Measurements from ENCODE around the gene KCNJ15. TPM values are rescaled to one million over a fixed set of nuclear protein-coding genes. Genes with fewer than 3 reads are reported as not detected.

KCNJ15 gene
- total and polyA plus RNA-seq, 2 of the 4 experiments (the other 2 are of a cell fraction): under 0.01 to 0.07 TPM

- H2AFZ ChIP-seq (replicated peaks; ENCODE audit: low read length, poor library complexity): peak overlapping the region; percentile 35
- H2BK120ac ChIP-seq (ENCODE audit: low read depth, low read length): peak overlapping the region; percentile 93
- peak overlapping the region; percentile 18 for H2BK5ac ChIP-seq (ENCODE audit: low read depth, low read length, poor library complexity, severe bottlenecking)
- peak overlapping the region; percentile 65 to 89 for H4K8ac ChIP-seq (ENCODE audit: low read depth in 2 of 2, low read length in 2 of 2)
- H3K4me2 ChIP-seq (ENCODE audit: low read depth, low read length): peak overlapping the region; percentile 22; the same call in 1 of the 2 replicates
- no TSS peak for BruUV-seq (replicated peaks)
- H3K79me1 ChIP-seq (ENCODE audit: low read depth in 1 of 2, low read length in 2 of 2): no peaks in the 10 kb centered on the region
- 100% methylated on average over 1 of the region's 5 CpGs; no CpG with 5 or more reads in 1 of the 2 experiments for WGBS, 2 experiments (ENCODE audit: extremely low coverage in 2 of 2, insufficient read length in 1 of 2)
- no peak overlapping the region for H3K4me3 ChIP-seq (ENCODE audit: insufficient read depth, low read depth, low read length)
- H2BK15ac ChIP-seq (ENCODE audit: low read depth, low read length): peak overlapping the region; percentile 83; the same call in 2 of the 3 replicates
- H3K4me1 ChIP-seq (ENCODE audit: control insufficient read depth, insufficient read depth, low read length): peaks cover 24% of the 10 kb centered on the region
- peak overlapping the region; percentile 95 for H3K4ac ChIP-seq (ENCODE audit: low read depth, low read length)
- peak overlapping the region; percentile 70 for H3K23ac ChIP-seq (ENCODE audit: low read depth, low read length)
- H3K27me3 ChIP-seq (ENCODE audit: control insufficient read depth, insufficient read depth, low read length): no peaks in the 10 kb centered on the region
- H3K14ac ChIP-seq (replicated peaks; ENCODE audit: low read depth, low read length): peak overlapping the region; percentile 92
- peaks cover 19% of the 10 kb centered on the region for H3K9me1 ChIP-seq (ENCODE audit: insufficient read depth, low read length)
- intact Hi-C loops (cut with micrococcal nuclease): loop anchor here (10.0 kb wide), 1 partner anchor 813 kb away; no protein-coding TSS in a partner anchor
- H4K91ac ChIP-seq (ENCODE audit: insufficient read depth, low read depth, low read length): peak overlapping the region; percentile 85
- H2BK20ac ChIP-seq (ENCODE audit: low read depth, low read length): peak overlapping the region; percentile 90
- DNase-seq (no peak), ATAC-seq (ENCODE audit: low read depth) (no peak)
- peak overlapping the region; percentile 58; the same call in 1 of the 2 replicates for H3K56ac ChIP-seq (ENCODE audit: extremely low read depth, insufficient read depth, low read length)
- H4K20me1 ChIP-seq (ENCODE audit: insufficient read depth, low read length): no peaks in the 10 kb centered on the region
- dilution Hi-C loops (cut with HindIII; ENCODE audit: low sequenced_read_pairs, unreplicated experiment): no loop called here
- ChIA-PET POLR2A (ENCODE audit: unreplicated experiment) (no interaction called here), CTCF (interaction anchor here (1.1 to 1.2 kb wide), 2 partner anchors 49 to 66 kb away, joined by 3 to 4 read pairs; no protein-coding TSS in a partner anchor)
- peak overlapping the region; percentile 50 for H3K18ac ChIP-seq (ENCODE audit: low read depth, low read length)
- no peaks in the 10 kb centered on the region for H3K9me3 ChIP-seq (ENCODE audit: control insufficient read depth, insufficient read depth, low read length)
- TF ChIP-seq SMC3 (IDR thresholded peaks at IDR 0.05; ENCODE audit: low read depth, low read length) (no peak), MAZ (IDR thresholded peaks at IDR 0.05; ENCODE audit: borderline replicate concordance, low read depth, low read length) (no peak), USF2 (IDR thresholded peaks at IDR 0.05; ENCODE audit: low read depth, low read length) (no peak)
- in situ Hi-C loops (cut with MboI; ENCODE audit: low sequenced_read_pairs): no loop called here
- no peak overlapping the region for H3K9ac ChIP-seq (ENCODE audit: low read depth, low read length)
- H3K27ac ChIP-seq (ENCODE audit: insufficient read depth, low read length): no peak overlapping the region
- H3K36me3 ChIP-seq (ENCODE audit: control insufficient read depth, insufficient read depth, low read length): no peaks in the 10 kb centered on the region
- peak overlapping the region; percentile 59 for H2AK9ac ChIP-seq (replicated peaks; ENCODE audit: low read depth, low read length, poor library complexity)
- peak overlapping the region; percentile 62 for H4K5ac ChIP-seq (ENCODE audit: low read depth, low read length)
- peak overlapping the region; percentile 86 for H2AK5ac ChIP-seq (ENCODE audit: low read depth, low read length)
Observed at GRCh38 chr21:38267991-38268863, 11.4 kb downstream of the KCNJ15 start.

All from IMR-90 (cell line).